ENCODE measurements around the gene TMEM14C. TPM values are rescaled to one million over a fixed set of nuclear protein-coding genes. Genes with fewer than 3 reads are reported as not detected.

TMEM14C gene
- total RNA-seq, result 10 to 100 TPM; 69.2 to 96.3 (median 86.7) TPM
- long read RNA-seq, donor 1, transcript TMEM14C-201 (6 exons, 1,113 nt), result major isoform, 58 of 65 reads
- long read RNA-seq, donor 1, partial matches to known transcripts, result 2 of 65 reads
- long read RNA-seq, donor 1, other reads (novel, unspliced or antisense), result 3 of 65 reads
- long read RNA-seq, donor 2, transcript TMEM14C-201 (6 exons, 1,113 nt), result major isoform, 61 of 66 reads
- long read RNA-seq, donor 2, partial matches to known transcripts, result 3 of 66 reads
- long read RNA-seq, donor 2, other reads (novel, unspliced or antisense), result 2 of 66 reads

GRCh38 chr6:10722820-10723566 is at the start of gene TMEM14C:
TSS of gene TMEM14C (plus strand) at chr6:10723070. CDS start at chr6:10724614, 1,544 bp downstream.
- intact Hi-C loops (cut with DNase I, micrococcal nuclease), result no loop called here
- Histone ChIP-seq H3K36me3 (ENCODE audit: low read depth) (no peaks in the 10 kb centered on the region), H3K4me3 (peak within 1 kb of the TSS; percentile 54), H3K9me3 (no peaks in the 10 kb centered on the region), H3K4me1 (ENCODE audit: low read depth) (peaks cover 13% of the 10 kb centered on the region)
- DNase-seq, result peak; percentile 99
- TF ChIP-seq, protein P1, sequence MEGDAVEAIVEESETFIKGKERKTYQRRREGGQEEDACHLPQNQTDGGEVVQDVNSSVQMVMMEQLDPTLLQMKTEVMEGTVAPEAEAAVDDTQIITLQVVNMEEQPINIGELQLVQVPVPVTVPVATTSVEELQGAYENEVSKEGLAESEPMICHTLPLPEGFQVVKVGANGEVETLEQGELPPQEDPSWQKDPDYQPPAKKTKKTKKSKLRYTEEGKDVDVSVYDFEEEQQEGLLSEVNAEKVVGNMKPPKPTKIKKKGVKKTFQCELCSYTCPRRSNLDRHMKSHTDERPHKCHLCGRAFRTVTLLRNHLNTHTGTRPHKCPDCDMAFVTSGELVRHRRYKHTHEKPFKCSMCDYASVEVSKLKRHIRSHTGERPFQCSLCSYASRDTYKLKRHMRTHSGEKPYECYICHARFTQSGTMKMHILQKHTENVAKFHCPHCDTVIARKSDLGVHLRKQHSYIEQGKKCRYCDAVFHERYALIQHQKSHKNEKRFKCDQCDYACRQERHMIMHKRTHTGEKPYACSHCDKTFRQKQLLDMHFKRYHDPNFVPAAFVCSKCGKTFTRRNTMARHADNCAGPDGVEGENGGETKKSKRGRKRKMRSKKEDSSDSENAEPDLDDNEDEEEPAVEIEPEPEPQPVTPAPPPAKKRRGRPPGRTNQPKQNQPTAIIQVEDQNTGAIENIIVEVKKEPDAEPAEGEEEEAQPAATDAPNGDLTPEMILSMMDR (IDR thresholded peaks at IDR 0.05), result no peak
- peak; percentile 98 for ATAC-seq

- intact Hi-C loops (cut with DNase I, micrococcal nuclease), result no loop called here
- DNase-seq (no peak), ATAC-seq (no peak)
- no peaks in the 10 kb centered on the region for H3K9me3 ChIP-seq
- H3K4me1 ChIP-seq (ENCODE audit: low read depth), result no peaks in the 10 kb centered on the region
- H3K36me3 ChIP-seq (ENCODE audit: low read depth), result no peaks in the 10 kb centered on the region
- H3K4me3 ChIP-seq, result no peak overlapping the region
- TF ChIP-seq, protein P1 (IDR thresholded peaks at IDR 0.05), result no peak
Observed at GRCh38 chr6:10676403-10676802, 46.5 kb upstream of the TMEM14C start.

GRCh38 chr6:10678456-10678855 is 44.4 kb upstream of the TMEM14C start:
- ATAC-seq (peak; percentile 26), DNase-seq (peak in 1 of 3 donors; percentile 27)
- TF ChIP-seq, protein P1 (IDR thresholded peaks at IDR 0.05), result no peak
- Histone ChIP-seq H3K9me3 (no peaks in the 10 kb centered on the region), H3K4me1 (ENCODE audit: low read depth) (no peaks in the 10 kb centered on the region), H3K4me3 (no peak overlapping the region), H3K36me3 (ENCODE audit: low read depth) (no peaks in the 10 kb centered on the region)
- intact Hi-C loops (cut with DNase I, micrococcal nuclease), result no loop called here

DNA sequence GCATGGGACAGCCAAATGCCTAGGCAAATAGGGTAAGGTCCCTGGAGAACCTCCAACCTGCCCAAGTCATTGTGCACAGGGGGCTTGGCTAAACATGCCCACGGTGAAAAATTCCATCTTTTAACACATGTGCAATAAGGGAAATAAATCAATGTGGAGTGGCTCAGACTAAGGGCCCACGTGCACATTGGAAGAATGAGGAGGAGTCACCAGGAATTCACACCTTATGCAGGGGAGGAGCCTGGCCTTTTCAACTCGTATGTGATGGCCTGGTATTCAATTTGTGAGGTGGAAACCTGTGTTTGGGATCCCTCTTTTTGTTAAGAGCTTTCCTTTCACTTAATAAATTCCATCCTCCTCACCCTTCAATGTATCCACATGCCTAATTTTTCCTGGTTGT is 41.1 kb upstream of the TMEM14C start:
- TF ChIP-seq, protein P1 (IDR thresholded peaks at IDR 0.05), result no peak
- intact Hi-C loops (cut with DNase I, micrococcal nuclease), result no loop called here
- H3K4me1 ChIP-seq (ENCODE audit: low read depth), result no peaks in the 10 kb centered on the region
- DNase-seq (no peak), ATAC-seq (no peak)
- H3K9me3 ChIP-seq, result no peaks in the 10 kb centered on the region
- H3K36me3 ChIP-seq (ENCODE audit: low read depth), result no peaks in the 10 kb centered on the region
- no peak overlapping the region for H3K4me3 ChIP-seq

DNA sequence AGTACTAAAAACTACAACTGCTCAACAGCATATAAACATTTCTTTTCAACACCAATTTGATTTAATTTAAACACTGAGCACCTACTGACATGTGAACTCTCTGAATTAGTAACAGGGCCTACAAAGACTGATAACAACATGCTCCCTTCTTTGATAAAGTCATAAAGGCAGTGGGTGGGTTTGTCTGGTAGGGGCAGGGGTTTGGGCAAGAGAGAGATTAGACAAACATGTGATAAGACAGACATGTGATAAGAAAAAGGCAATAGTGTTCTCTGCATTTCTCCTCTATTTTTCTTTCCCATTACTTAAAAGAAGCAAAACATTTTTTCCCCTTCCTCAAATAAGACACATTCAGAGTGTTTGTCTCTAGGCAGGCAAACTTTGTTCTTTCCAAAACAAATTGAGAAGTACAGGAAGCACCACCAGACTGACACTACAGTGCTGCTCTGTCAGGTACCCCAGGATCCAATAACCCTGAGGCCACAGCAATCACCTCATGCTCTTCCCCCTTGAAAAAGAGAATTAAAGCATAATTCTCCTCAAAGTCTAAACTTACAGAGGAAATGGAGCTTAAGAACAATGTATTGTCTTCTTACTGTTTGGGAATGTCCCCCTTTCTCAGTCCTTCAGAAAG is 40.4 kb upstream of the TMEM14C start:
- no peak for ATAC-seq
- Histone ChIP-seq H3K9me3 (no peaks in the 10 kb centered on the region), H3K4me1 (ENCODE audit: low read depth) (no peaks in the 10 kb centered on the region), H3K36me3 (ENCODE audit: low read depth) (no peaks in the 10 kb centered on the region), H3K4me3 (no peak overlapping the region)
- intact Hi-C loops (cut with DNase I, micrococcal nuclease), result no loop called here
- no peak for DNase-seq
- TF ChIP-seq, protein P1 (IDR thresholded peaks at IDR 0.05), result no peak

Data from mucosa of descending colon (tissue), 3 donors.